Activated B cell treated with CpG ODN at 0.5 μM for 24 hours (primary cell): ENCODE measurements around the gene CYSRT1. TPM values are rescaled to one million over a fixed set of nuclear protein-coding genes. Genes with fewer than 3 reads are reported as not detected.

Source experiments
- ATAC-seq: fragments of 200-7000 bp; cut with Tn5 transposase; one replicate; pipeline ENCODE4 v1.10.0; 2021; ENCODE audit warnings: low read depth, mild to moderate bottlenecking, moderate library complexity
- CTCF ChIA-PET: fragments of 350-600 bp; sonication (Branson Sonifier 250); formaldehyde crosslinking; loops from one replicate; lab custom pipeline; 2021; ENCODE audit warnings: antibody characterized with exemption; lab: Charles Lee
- POLR2A ChIA-PET: fragments of 350-600 bp; sonication (Branson Sonifier 250); formaldehyde crosslinking; loops from one replicate; lab custom pipeline; 2021; ENCODE audit warnings: antibody characterized with exemption; lab: Charles Lee
- DNase-seq: peaks from one replicate; pipeline ENCODE4 v3.0.0; 2022
- H3K27ac Mint-ChIP-seq: one replicate; pipeline ENCODE4 v1.8.0; 2020; ENCODE audit warnings: mixed read lengths
- H3K27me3 Mint-ChIP-seq: one replicate; pipeline ENCODE4 v1.8.0; 2021; ENCODE audit warnings: mixed read lengths
- H3K36me3 Mint-ChIP-seq: one replicate; pipeline ENCODE4 v1.8.0; 2021; ENCODE audit warnings: low read depth, mixed read lengths
- H3K4me1 Mint-ChIP-seq: one replicate; pipeline ENCODE4 v1.8.0; 2021; ENCODE audit warnings: mixed read lengths
- H3K4me3 Mint-ChIP-seq: one replicate; pipeline ENCODE4 v1.8.0; 2020; ENCODE audit warnings: mild to moderate bottlenecking, mixed read lengths
- H3K9me3 Mint-ChIP-seq: one replicate; pipeline ENCODE4 v1.8.0; 2020; ENCODE audit warnings: mixed read lengths
- intact Hi-C: fragments of 100-400 bp; cut with micrococcal nuclease; formaldehyde crosslinking; loops from one replicate; pipeline ENCODE4 v1.15.1; 2024
- total RNA-seq: library from RNA; stranded (reverse); gene quantifications from 2 replicates; pipeline ENCODE4 v1.2.3, GENCODE V29; 2022
- TF ChIP-seq, protein P1 (sequence below): fragments of 200-600 bp; IDR thresholded peaks from one replicate; pipeline ENCODE4 v1.8.0; 2022; ENCODE audit warnings: antibody characterized with exemption, mild to moderate bottlenecking

CYSRT1 gene, protein sequence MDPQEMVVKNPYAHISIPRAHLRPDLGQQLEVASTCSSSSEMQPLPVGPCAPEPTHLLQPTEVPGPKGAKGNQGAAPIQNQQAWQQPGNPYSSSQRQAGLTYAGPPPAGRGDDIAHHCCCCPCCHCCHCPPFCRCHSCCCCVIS
- total RNA-seq, result 0.39 and 0.53 TPM in 2 replicates

DNA sequence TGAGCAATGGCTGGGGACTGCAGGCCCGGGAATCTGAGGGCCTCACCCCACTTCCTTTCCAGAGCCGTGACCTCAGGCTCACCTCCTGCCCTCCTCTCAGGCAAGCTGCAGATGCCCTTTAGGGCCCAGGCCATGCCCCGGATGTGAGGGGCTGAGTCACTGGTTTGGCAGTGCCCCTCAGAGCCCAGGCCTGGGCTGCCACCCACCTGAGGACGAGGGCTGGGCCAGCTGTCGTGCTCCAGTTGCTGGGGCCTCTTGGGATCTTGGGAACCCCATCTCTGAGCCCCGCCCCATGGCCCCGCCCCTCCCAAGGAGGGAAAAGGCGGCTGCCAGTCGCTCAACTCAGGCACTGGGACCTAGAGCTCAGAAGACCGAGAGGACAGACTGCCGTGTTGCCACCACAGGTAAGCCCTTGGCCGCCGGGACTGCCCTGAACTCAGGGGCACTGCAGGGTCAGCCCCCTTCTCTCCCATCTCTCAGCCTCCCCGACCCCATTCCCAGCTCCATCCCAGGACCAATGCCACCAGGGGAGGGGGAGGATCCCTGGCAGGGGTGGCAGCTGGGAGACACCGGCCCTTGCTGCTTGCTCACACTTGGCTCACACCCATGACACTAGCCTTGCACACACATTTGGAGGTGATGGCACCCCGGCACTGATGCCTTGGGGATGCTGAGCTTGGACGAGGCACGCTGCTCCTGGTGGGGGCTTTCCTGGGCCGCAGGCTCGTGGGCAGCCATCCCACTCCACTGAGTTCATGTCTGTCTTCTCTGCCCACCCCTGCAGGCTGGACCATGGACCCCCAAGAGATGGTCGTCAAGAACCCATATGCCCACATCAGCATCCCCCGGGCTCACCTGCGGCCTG is at the start of gene CYSRT1:
CYSRT1 (plus strand) TSS at position 345 of the 865 bp plus-strand sequence; CDS start at position 793, 448 bp downstream.
- intact Hi-C loops, result loop anchor here (10.0 kb wide), 2 partner anchors 280 to 340 kb away; partner anchors contain the start of genes C8G, FBXW5 and TRAF2
- CTCF ChIA-PET, result interaction anchor here (4.1 kb wide), 1 partner anchor 178 kb away, joined by 21 read pairs; the partner anchor contains the start of gene NPDC1
- Mint-ChIP-seq H3K36me3 (no peaks in the 10 kb centered on the region), H3K4me1 (peaks cover 20% of the 10 kb centered on the region), H3K4me3 (peak within 1 kb of the TSS; percentile 83), H3K27ac (peak within 1 kb of the TSS; percentile 73), H3K9me3 (no peaks in the 10 kb centered on the region), H3K27me3 (peaks cover 2% of the 10 kb centered on the region)
- DNase-seq, result no peak
- TF ChIP-seq, protein P1, sequence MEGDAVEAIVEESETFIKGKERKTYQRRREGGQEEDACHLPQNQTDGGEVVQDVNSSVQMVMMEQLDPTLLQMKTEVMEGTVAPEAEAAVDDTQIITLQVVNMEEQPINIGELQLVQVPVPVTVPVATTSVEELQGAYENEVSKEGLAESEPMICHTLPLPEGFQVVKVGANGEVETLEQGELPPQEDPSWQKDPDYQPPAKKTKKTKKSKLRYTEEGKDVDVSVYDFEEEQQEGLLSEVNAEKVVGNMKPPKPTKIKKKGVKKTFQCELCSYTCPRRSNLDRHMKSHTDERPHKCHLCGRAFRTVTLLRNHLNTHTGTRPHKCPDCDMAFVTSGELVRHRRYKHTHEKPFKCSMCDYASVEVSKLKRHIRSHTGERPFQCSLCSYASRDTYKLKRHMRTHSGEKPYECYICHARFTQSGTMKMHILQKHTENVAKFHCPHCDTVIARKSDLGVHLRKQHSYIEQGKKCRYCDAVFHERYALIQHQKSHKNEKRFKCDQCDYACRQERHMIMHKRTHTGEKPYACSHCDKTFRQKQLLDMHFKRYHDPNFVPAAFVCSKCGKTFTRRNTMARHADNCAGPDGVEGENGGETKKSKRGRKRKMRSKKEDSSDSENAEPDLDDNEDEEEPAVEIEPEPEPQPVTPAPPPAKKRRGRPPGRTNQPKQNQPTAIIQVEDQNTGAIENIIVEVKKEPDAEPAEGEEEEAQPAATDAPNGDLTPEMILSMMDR, result no peak
- ATAC-seq, result no peak
- POLR2A ChIA-PET, result interaction anchor here (0.5 to 4.1 kb wide), 4 partner anchors 16 to 62 kb away, joined by 3 to 40 read pairs (median 6); partner anchors contain the start of genes ANAPC2, SSNA1 and TUBB4B

DNA sequence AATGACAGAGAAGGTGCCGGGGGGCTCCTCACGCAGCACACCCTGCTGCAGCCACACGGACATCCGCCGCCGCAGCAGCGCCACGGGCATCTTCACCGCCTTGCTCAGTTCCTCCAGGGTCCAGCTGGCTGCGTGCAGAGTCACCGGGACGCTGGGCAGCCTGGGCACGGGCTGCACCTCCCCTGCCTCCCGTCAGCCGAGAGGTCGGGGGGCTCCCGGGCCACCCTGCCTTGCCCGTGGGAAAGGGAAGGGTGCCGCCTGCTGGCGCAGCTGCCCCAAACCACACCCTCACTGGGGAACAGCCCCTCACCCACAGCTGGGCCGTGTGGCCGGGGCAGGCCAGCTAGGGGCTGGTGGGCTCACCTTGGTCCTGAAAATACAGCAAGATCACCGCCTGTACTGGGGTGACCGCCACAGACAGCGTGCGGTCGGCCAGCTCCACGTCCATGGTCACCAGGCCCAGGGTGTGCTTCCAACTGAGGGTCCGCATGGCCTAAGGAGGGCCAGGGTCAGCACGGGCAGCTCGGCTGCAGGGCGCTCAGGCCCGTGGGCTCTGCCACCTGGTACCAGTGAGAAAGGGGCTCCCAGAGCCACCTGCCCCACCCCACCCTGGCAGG is 49.5 kb upstream of the CYSRT1 start:
- Mint-ChIP-seq H3K27me3 (peaks cover 3% of the 10 kb centered on the region), H3K36me3 (peaks cover 29% of the 10 kb centered on the region), H3K9me3 (no peaks in the 10 kb centered on the region), H3K4me1 (no peaks in the 10 kb centered on the region), H3K4me3 (no peak overlapping the region), H3K27ac (no peak overlapping the region)
- TF ChIP-seq, protein P1, result no peak
- ATAC-seq (no peak), DNase-seq (no peak)
- intact Hi-C loops, result no loop called here
- ChIA-PET CTCF (interaction anchor here (1.0 to 2.2 kb wide), 2 partner anchors 14 to 146 kb away, joined by 3 to 8 read pairs; partner anchors contain the start of gene SSNA1), POLR2A (interaction anchor here (0.5 to 1.0 kb wide), 3 partner anchors 43 to 359 kb away, joined by 3 to 5 read pairs (median 5); no protein-coding TSS in a partner anchor)

DNA sequence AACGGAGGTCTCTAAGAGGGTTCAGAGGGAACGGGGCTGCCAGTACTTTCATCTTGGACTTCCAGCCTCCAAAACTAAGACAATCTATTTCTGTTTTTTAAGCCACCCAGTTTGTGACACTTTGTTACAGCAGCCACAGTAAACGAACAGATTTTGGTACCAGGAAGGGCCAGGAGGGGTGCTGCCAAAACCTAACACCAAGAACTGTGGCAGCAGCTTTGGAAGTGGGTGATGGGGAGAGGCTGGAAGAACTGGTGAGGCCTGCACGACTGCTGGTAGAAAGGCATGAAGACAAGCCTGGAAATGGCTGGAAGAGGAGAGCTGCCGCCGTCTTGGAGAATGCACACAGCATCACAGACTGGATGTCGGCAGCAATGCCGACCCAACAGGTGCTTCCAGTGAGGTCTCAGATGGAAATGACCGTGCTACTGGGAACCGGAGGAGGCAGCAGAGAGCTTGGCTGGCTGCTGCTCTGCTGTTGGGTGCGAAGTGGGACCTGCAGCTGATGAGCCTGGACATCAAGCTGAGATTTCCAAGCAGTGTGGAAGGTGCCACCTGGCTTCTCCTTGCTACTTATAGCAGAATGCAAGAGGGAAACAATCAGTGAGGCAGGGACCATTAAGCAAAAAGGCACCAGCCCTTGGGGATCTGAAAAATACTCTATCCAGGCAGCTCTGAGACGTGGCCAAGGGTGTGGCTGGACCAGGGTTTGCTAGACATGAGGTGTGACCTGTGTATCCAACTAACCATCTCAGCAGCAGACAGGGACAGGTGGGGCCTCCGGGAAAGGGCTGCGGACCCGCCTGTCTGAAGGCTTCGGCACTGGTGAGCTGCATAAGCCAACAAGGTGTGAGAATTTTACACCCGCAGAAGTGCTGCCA is 48.4 kb upstream of the CYSRT1 start:
- Mint-ChIP-seq H3K27me3 (no peaks in the 10 kb centered on the region), H3K4me3 (no peak overlapping the region), H3K4me1 (no peaks in the 10 kb centered on the region), H3K27ac (no peak overlapping the region), H3K9me3 (no peaks in the 10 kb centered on the region), H3K36me3 (peaks cover 35% of the 10 kb centered on the region)
- ATAC-seq, result peak; percentile 54
- DNase-seq, result no peak
- POLR2A ChIA-PET, result interaction anchor here (0.8 to 1.0 kb wide), 3 partner anchors 12 to 46 kb away, joined by 4 to 5 read pairs (median 5); partner anchors contain the start of gene SSNA1
- CTCF ChIA-PET, result interaction anchor here (1.0 to 2.2 kb wide), 3 partner anchors 13 to 147 kb away, joined by 3 to 8 read pairs (median 3); partner anchors contain the start of gene SSNA1
- TF ChIP-seq, protein P1, result no peak
- intact Hi-C loops, result no loop called here

DNA sequence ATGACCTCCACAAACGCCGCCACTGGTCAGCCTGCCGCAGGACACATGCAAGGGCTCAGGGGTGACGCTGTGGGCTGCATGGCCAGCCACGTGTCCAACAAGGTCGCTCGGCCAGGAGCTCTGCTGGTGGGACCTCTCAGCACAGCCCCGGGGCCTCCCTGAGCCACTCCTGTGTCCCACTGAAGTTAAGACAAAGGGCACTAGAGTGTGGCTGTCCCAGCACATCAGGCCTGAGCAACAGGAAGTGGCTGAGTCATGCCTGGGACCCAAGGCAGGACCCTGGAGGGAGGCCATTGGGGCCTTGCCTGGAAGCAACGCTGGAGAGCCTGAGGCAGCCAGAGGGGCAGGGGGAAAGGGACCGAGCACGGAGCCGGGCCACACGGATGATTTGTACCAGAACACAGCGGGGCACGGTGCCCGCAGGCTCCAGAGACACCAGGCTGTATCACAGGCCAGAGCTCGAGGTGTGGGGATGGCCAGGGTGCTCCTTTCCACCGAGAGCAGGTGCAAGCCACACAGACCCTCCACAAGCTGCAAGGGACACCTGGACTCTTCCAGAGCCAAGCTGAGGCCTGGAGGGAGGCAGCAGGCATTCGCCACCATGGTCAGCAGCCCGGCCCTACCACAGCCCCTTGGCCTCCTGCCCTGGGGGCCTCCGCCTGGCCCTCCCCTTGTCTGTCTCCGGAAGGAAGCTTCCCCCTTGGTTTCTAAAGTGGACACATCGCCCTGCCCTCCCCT is 46.6 kb upstream of the CYSRT1 start:
- ATAC-seq, result no peak
- H3K4me3 Mint-ChIP-seq, result no peak overlapping the region
- TF ChIP-seq, protein P1, result no peak
- H3K27me3 Mint-ChIP-seq, result no peaks in the 10 kb centered on the region
- H3K36me3 Mint-ChIP-seq, result peaks cover 50% of the 10 kb centered on the region
- no peak overlapping the region for H3K27ac Mint-ChIP-seq
- no peaks in the 10 kb centered on the region for H3K4me1 Mint-ChIP-seq
- ChIA-PET CTCF (no interaction called here), POLR2A (no interaction called here)
- no peak for DNase-seq
- intact Hi-C loops, result no loop called here
- H3K9me3 Mint-ChIP-seq, result no peaks in the 10 kb centered on the region
